ENCODE results near the gene SPTBN4. TPM values are rescaled to one million over a fixed set of nuclear protein-coding genes. Genes with fewer than 3 reads are reported as not detected.
A peak's percentile ranks its signal among the peaks of the same experiment; 100 is the strongest.

SPTBN4 gene
- total and polyA plus RNA-seq, 2 donors (not counting 1 experiment from before 2014, with no cell fraction given), result 1.3 to 6.6 TPM

- no peaks in the 10 kb centered on the region for H3K79me2 ChIP-seq (ENCODE audit: control insufficient read depth, insufficient read depth, low read length)
- peak overlapping the region; percentile 85 for H3K27ac ChIP-seq (ENCODE audit: insufficient read depth, low read length)
- peak overlapping the region; percentile 28 to 48 (median 46) for H3K4me3 ChIP-seq (replicated peaks in 1 of 4; ENCODE audit: control extremely low read depth in 1 of 4, insufficient read depth in 1 of 4, low read depth in 3 of 4, low read length in 4 of 4)
- H3K9me3 ChIP-seq (ENCODE audit: control insufficient read depth, insufficient read depth, low read depth, low read length), result no peaks in the 10 kb centered on the region
- H3K4me2 ChIP-seq (ENCODE audit: extremely low read depth, insufficient read depth, low read length), result peak overlapping the region; percentile 90
- H3K36me3 ChIP-seq (ENCODE audit: control insufficient read depth, insufficient read depth, low read length), result peaks cover 2% of the 10 kb centered on the region
- H3K9ac ChIP-seq (ENCODE audit: insufficient read depth, low read length), result peak overlapping the region; percentile 57
- no peaks in the 10 kb centered on the region for H4K20me1 ChIP-seq (ENCODE audit: control insufficient read depth, extremely low read depth, insufficient read depth, low read length)
- H3K4me1 ChIP-seq (ENCODE audit: control insufficient read depth, extremely low read depth, insufficient read depth, low read length), result peaks cover 3% of the 10 kb centered on the region
- no peaks in the 10 kb centered on the region for H3K27me3 ChIP-seq (ENCODE audit: control insufficient read depth, insufficient read depth, low read length)
- peak; percentile 91 for DNase-seq (ENCODE audit: low read depth in 2 of 2)
- H2AFZ ChIP-seq (ENCODE audit: low read length), result peak overlapping the region; percentile 62
- TF ChIP-seq EZH2 (IDR thresholded peaks at IDR 0.05; ENCODE audit: low read length, missing control alignments), result no peak
- TF ChIP-seq, protein P1, sequence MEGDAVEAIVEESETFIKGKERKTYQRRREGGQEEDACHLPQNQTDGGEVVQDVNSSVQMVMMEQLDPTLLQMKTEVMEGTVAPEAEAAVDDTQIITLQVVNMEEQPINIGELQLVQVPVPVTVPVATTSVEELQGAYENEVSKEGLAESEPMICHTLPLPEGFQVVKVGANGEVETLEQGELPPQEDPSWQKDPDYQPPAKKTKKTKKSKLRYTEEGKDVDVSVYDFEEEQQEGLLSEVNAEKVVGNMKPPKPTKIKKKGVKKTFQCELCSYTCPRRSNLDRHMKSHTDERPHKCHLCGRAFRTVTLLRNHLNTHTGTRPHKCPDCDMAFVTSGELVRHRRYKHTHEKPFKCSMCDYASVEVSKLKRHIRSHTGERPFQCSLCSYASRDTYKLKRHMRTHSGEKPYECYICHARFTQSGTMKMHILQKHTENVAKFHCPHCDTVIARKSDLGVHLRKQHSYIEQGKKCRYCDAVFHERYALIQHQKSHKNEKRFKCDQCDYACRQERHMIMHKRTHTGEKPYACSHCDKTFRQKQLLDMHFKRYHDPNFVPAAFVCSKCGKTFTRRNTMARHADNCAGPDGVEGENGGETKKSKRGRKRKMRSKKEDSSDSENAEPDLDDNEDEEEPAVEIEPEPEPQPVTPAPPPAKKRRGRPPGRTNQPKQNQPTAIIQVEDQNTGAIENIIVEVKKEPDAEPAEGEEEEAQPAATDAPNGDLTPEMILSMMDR (conservative IDR thresholded peaks at IDR 0.05 in 1 of 2, IDR thresholded peaks at IDR 0.05 in 1 of 2; ENCODE audit: low read depth in 1 of 2, low read length in 2 of 2), result no peak
Observed at GRCh38 chr19:40433391-40434216, 33.2 kb upstream of the SPTBN4 start.

DNA sequence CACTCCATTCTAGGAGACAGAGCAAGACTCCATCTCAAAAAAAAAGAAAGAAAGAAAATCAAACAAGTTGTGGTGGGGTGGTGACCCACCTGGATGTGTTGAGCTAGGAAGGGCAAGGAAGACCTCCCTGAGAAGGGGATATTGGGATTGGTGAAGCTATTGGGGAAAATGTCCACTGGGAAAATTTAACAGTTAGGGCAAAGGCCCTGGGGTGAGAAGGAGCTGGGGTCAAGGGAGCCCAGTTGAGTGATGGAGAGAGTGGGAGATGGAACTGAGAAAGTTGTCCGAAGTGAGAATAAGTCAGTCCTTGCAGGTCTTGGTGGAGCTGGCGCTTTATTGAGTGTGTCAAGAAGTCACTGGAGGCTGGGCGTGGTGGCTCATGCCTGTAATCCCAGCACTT lies 28.5 kb upstream of the SPTBN4 start:
- H2AFZ ChIP-seq (ENCODE audit: low read length), result no peak overlapping the region
- no peak overlapping the region for H3K4me3 ChIP-seq (replicated peaks in 1 of 4; ENCODE audit: control extremely low read depth in 1 of 4, insufficient read depth in 1 of 4, low read depth in 3 of 4, low read length in 4 of 4)
- no peaks in the 10 kb centered on the region for H4K20me1 ChIP-seq (ENCODE audit: control insufficient read depth, extremely low read depth, insufficient read depth, low read length)
- H3K27ac ChIP-seq (ENCODE audit: insufficient read depth, low read length), result no peak overlapping the region
- peaks cover 27% of the 10 kb centered on the region for H3K79me2 ChIP-seq (ENCODE audit: control insufficient read depth, insufficient read depth, low read length)
- H3K4me2 ChIP-seq (ENCODE audit: extremely low read depth, insufficient read depth, low read length), result no peak overlapping the region
- no peak for TF ChIP-seq EZH2 (IDR thresholded peaks at IDR 0.05; ENCODE audit: low read length, missing control alignments)
- TF ChIP-seq, protein P1 (conservative IDR thresholded peaks at IDR 0.05 in 1 of 2, IDR thresholded peaks at IDR 0.05 in 1 of 2; ENCODE audit: low read depth in 1 of 2, low read length in 2 of 2), result no peak
- H3K27me3 ChIP-seq (ENCODE audit: control insufficient read depth, insufficient read depth, low read length), result no peaks in the 10 kb centered on the region
- H3K4me1 ChIP-seq (ENCODE audit: control insufficient read depth, extremely low read depth, insufficient read depth, low read length), result peaks cover 5% of the 10 kb centered on the region
- H3K9ac ChIP-seq (ENCODE audit: insufficient read depth, low read length), result no peak overlapping the region
- H3K36me3 ChIP-seq (ENCODE audit: control insufficient read depth, insufficient read depth, low read length), result peaks cover 18% of the 10 kb centered on the region
- H3K9me3 ChIP-seq (ENCODE audit: control insufficient read depth, insufficient read depth, low read depth, low read length), result no peaks in the 10 kb centered on the region
- DNase-seq (ENCODE audit: low read depth in 2 of 2), result no peak

- H3K9ac ChIP-seq (ENCODE audit: insufficient read depth, low read length), result no peak overlapping the region
- H3K9me3 ChIP-seq (ENCODE audit: control insufficient read depth, insufficient read depth, low read depth, low read length), result no peaks in the 10 kb centered on the region
- H3K4me1 ChIP-seq (ENCODE audit: control insufficient read depth, extremely low read depth, insufficient read depth, low read length), result peaks cover 7% of the 10 kb centered on the region
- H3K4me3 ChIP-seq (replicated peaks in 1 of 4; ENCODE audit: control extremely low read depth in 1 of 4, insufficient read depth in 1 of 4, low read depth in 3 of 4, low read length in 4 of 4), result peak overlapping the region in 2 of 4 experiments; percentile 81 to 93
- H3K27ac ChIP-seq (ENCODE audit: insufficient read depth, low read length), result no peak overlapping the region
- H3K27me3 ChIP-seq (ENCODE audit: control insufficient read depth, insufficient read depth, low read length), result no peaks in the 10 kb centered on the region
- no peaks in the 10 kb centered on the region for H4K20me1 ChIP-seq (ENCODE audit: control insufficient read depth, extremely low read depth, insufficient read depth, low read length)
- no peak overlapping the region for H2AFZ ChIP-seq (ENCODE audit: low read length)
- H3K4me2 ChIP-seq (ENCODE audit: extremely low read depth, insufficient read depth, low read length), result peak overlapping the region; percentile 61
- no peak for DNase-seq (ENCODE audit: low read depth in 2 of 2)
- H3K36me3 ChIP-seq (ENCODE audit: control insufficient read depth, insufficient read depth, low read length), result peaks cover 18% of the 10 kb centered on the region
- H3K79me2 ChIP-seq (ENCODE audit: control insufficient read depth, insufficient read depth, low read length), result peaks cover 34% of the 10 kb centered on the region
- no peak for TF ChIP-seq EZH2 (IDR thresholded peaks at IDR 0.05; ENCODE audit: low read length, missing control alignments)
- TF ChIP-seq, protein P1 (conservative IDR thresholded peaks at IDR 0.05 in 1 of 2, IDR thresholded peaks at IDR 0.05 in 1 of 2; ENCODE audit: low read depth in 1 of 2, low read length in 2 of 2), result no peak
Observed at GRCh38 chr19:40441719-40442253, 25.0 kb upstream of the SPTBN4 start.

Measured in fibroblast of lung (primary cell).